ENCODE measurements around the gene KCNJ16.

The KCNJ16 gene

DNA sequence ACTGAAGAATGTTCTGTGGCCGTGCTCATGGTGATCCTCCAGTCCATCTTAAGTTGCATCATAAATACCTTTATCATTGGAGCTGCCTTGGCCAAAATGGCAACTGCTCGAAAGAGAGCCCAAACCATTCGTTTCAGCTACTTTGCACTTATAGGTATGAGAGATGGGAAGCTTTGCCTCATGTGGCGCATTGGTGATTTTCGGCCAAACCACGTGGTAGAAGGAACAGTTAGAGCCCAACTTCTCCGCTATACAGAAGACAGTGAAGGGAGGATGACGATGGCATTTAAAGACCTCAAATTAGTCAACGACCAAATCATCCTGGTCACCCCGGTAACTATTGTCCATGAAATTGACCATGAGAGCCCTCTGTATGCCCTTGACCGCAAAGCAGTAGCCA lies 57.5 kb downstream of the KCNJ16 start:
- H3K9ac ChIP-seq (ENCODE audit: low read depth, low read length, poor library complexity) = no peak overlapping the region
- no peak overlapping the region for H4K91ac ChIP-seq (ENCODE audit: low read depth, low read length, poor library complexity)
- peaks cover 0 to 3% of the 10 kb centered on the region in 2 donors for H3K4me1 ChIP-seq (ENCODE audit: control insufficient read depth in 2 of 2, insufficient read depth in 1 of 2, low read depth in 1 of 2, low read length in 2 of 2)
- no peak overlapping the region for H3K4ac ChIP-seq (ENCODE audit: low read length)
- H3K14ac ChIP-seq (ENCODE audit: low read length) = no peak overlapping the region
- H2BK12ac ChIP-seq (ENCODE audit: low read length) = no peak overlapping the region
- H3K4me3 ChIP-seq (ENCODE audit: low read length in 2 of 2) = no peak overlapping the region
- no peaks in the 10 kb centered on the region for H3K27me3 ChIP-seq (ENCODE audit: control insufficient read depth in 3 of 3, insufficient read depth in 3 of 3, low read depth in 1 of 3, low read length in 3 of 3)
- H2BK5ac ChIP-seq (ENCODE audit: low read length) = no peak overlapping the region
- H3K18ac ChIP-seq (ENCODE audit: low read length) = no peak overlapping the region
- no peak overlapping the region for H4K8ac ChIP-seq (ENCODE audit: low read depth, low read length)
- no peaks in the 10 kb centered on the region for H3K79me1 ChIP-seq (ENCODE audit: low read depth, low read length)
- WGBS, 2 donors (ENCODE audit: extremely low coverage in 2 of 2, insufficient read length in 2 of 2, insufficient replicate concordance in 1 of 2) = no CpG with 5 or more reads among the region's 11 CpGs
- no peak for DNase-seq (ENCODE audit: low spot score)
- no peak overlapping the region for H2BK15ac ChIP-seq (ENCODE audit: low read length)
- no peak overlapping the region for H3K23ac ChIP-seq (ENCODE audit: low read depth, low read length, poor library complexity)
- H2AK5ac ChIP-seq (ENCODE audit: low read depth, low read length) = no peak overlapping the region
- no peak overlapping the region for H3K27ac ChIP-seq (replicated peaks; ENCODE audit: low read length)
- H2BK120ac ChIP-seq (ENCODE audit: low read depth, low read length) = no peak overlapping the region
- no peak overlapping the region for H3K4me2 ChIP-seq (ENCODE audit: insufficient read depth, low read length, poor library complexity, severe bottlenecking)
- no peak overlapping the region for H2AFZ ChIP-seq (ENCODE audit: low read length)
- peaks cover 0 to 10% of the 10 kb centered on the region in 2 donors for H3K9me3 ChIP-seq (replicated peaks in 1 of 2; ENCODE audit: control insufficient read depth in 2 of 2, insufficient read depth in 1 of 2, low read depth in 1 of 2, low read length in 2 of 2)
- H3K36me3 ChIP-seq (replicated peaks in 1 of 2; ENCODE audit: control insufficient read depth in 2 of 2, insufficient read depth in 2 of 2, low read length in 2 of 2) = no peaks in the 10 kb centered on the region

DNA sequence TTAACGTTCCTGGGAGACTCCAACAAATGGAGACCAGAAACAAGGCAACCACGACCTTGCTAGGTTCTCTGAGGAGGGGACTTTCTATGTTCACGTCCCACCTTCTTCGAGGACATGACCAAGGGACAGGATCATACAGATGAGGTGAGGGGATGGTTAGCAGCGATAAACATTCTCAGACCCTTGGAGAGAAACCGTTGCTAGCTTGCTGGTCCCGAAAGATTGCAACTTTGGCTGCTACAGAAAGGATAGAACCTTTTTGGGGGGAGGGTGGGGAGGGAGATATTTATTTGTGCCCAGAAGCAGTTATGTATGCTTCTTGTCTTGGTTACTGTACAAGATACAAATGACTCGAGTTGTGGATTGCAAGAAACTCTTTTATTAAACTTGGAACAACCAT lies 59.0 kb downstream of the KCNJ16 start:
- no peak overlapping the region for H3K4ac ChIP-seq (ENCODE audit: low read length)
- H2AK5ac ChIP-seq (ENCODE audit: low read depth, low read length) = no peak overlapping the region
- H3K23ac ChIP-seq (ENCODE audit: low read depth, low read length, poor library complexity) = no peak overlapping the region
- H4K8ac ChIP-seq (ENCODE audit: low read depth, low read length) = no peak overlapping the region
- H3K4me3 ChIP-seq (ENCODE audit: low read length in 2 of 2) = no peak overlapping the region
- H2AFZ ChIP-seq (ENCODE audit: low read length) = no peak overlapping the region
- H2BK12ac ChIP-seq (ENCODE audit: low read length) = no peak overlapping the region
- no peak overlapping the region for H4K91ac ChIP-seq (ENCODE audit: low read depth, low read length, poor library complexity)
- no peak overlapping the region for H3K4me2 ChIP-seq (ENCODE audit: insufficient read depth, low read length, poor library complexity, severe bottlenecking)
- no peaks in the 10 kb centered on the region for H3K79me1 ChIP-seq (ENCODE audit: low read depth, low read length)
- H3K27ac ChIP-seq (replicated peaks; ENCODE audit: low read length) = no peak overlapping the region
- no peak overlapping the region for H3K14ac ChIP-seq (ENCODE audit: low read length)
- DNase-seq (ENCODE audit: low spot score) = no peak
- peaks cover 0 to 9% of the 10 kb centered on the region in 2 donors for H3K4me1 ChIP-seq (ENCODE audit: control insufficient read depth in 2 of 2, insufficient read depth in 1 of 2, low read depth in 1 of 2, low read length in 2 of 2)
- H2BK120ac ChIP-seq (ENCODE audit: low read depth, low read length) = no peak overlapping the region
- no peak overlapping the region for H2BK15ac ChIP-seq (ENCODE audit: low read length)
- H3K18ac ChIP-seq (ENCODE audit: low read length) = no peak overlapping the region
- no peaks in the 10 kb centered on the region for H3K36me3 ChIP-seq (replicated peaks in 1 of 2; ENCODE audit: control insufficient read depth in 2 of 2, insufficient read depth in 2 of 2, low read length in 2 of 2)
- H3K9ac ChIP-seq (ENCODE audit: low read depth, low read length, poor library complexity) = no peak overlapping the region
- H3K27me3 ChIP-seq (ENCODE audit: control insufficient read depth in 3 of 3, insufficient read depth in 3 of 3, low read depth in 1 of 3, low read length in 3 of 3) = no peaks in the 10 kb centered on the region
- H3K9me3 ChIP-seq (replicated peaks in 1 of 2; ENCODE audit: control insufficient read depth in 2 of 2, insufficient read depth in 1 of 2, low read depth in 1 of 2, low read length in 2 of 2) = peaks cover 0 to 6% of the 10 kb centered on the region in 2 donors
- H2BK5ac ChIP-seq (ENCODE audit: low read length) = no peak overlapping the region
- no CpG with 5 or more reads among the region's 8 CpGs for WGBS, 2 donors (ENCODE audit: extremely low coverage in 2 of 2, insufficient read length in 2 of 2, insufficient replicate concordance in 1 of 2)

DNA sequence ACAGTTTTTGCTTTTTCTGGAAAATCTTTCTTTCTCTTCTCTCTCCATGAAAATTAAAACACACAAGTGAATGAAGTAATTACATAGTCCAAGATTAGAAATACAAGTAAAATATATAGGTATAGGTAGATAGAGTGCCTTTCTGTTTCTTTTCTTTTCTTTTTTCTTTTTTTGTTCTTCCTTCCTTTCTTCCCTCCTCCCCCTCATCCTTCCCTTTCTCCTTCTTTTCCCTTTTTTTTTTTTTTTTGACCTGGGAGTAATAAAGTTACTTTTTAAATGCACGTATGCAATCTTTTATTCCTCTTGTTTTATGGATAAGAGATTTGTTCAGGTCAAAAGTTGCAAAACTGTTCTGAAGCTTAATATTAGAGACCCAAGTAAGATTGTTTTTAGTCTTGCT lies 59.8 kb downstream of the KCNJ16 start:
- Histone ChIP-seq H3K79me1 (ENCODE audit: low read depth, low read length) (no peaks in the 10 kb centered on the region), H2BK5ac (ENCODE audit: low read length) (no peak overlapping the region), H3K27ac (replicated peaks; ENCODE audit: low read length) (no peak overlapping the region), H3K4me1 (ENCODE audit: control insufficient read depth in 2 of 2, insufficient read depth in 1 of 2, low read depth in 1 of 2, low read length in 2 of 2) (peaks cover 0 to 9% of the 10 kb centered on the region in 2 donors), H3K18ac (ENCODE audit: low read length) (no peak overlapping the region), H3K9me3 (replicated peaks in 1 of 2; ENCODE audit: control insufficient read depth in 2 of 2, insufficient read depth in 1 of 2, low read depth in 1 of 2, low read length in 2 of 2) (peaks cover 0 to 6% of the 10 kb centered on the region in 2 donors), H2BK120ac (ENCODE audit: low read depth, low read length) (no peak overlapping the region), H2BK15ac (ENCODE audit: low read length) (no peak overlapping the region), H2AK5ac (ENCODE audit: low read depth, low read length) (no peak overlapping the region), H3K23ac (ENCODE audit: low read depth, low read length, poor library complexity) (no peak overlapping the region), H3K4me3 (ENCODE audit: low read length in 2 of 2) (no peak overlapping the region), H3K36me3 (replicated peaks in 1 of 2; ENCODE audit: control insufficient read depth in 2 of 2, insufficient read depth in 2 of 2, low read length in 2 of 2) (no peaks in the 10 kb centered on the region), H4K8ac (ENCODE audit: low read depth, low read length) (no peak overlapping the region), H2BK12ac (ENCODE audit: low read length) (no peak overlapping the region), H3K4ac (ENCODE audit: low read length) (no peak overlapping the region), H4K91ac (ENCODE audit: low read depth, low read length, poor library complexity) (no peak overlapping the region), H2AFZ (ENCODE audit: low read length) (no peak overlapping the region), H3K14ac (ENCODE audit: low read length) (no peak overlapping the region), H3K27me3 (ENCODE audit: control insufficient read depth in 3 of 3, insufficient read depth in 3 of 3, low read depth in 1 of 3, low read length in 3 of 3) (no peaks in the 10 kb centered on the region), H3K9ac (ENCODE audit: low read depth, low read length, poor library complexity) (no peak overlapping the region), H3K4me2 (ENCODE audit: insufficient read depth, low read length, poor library complexity, severe bottlenecking) (no peak overlapping the region)
- no CpG with 5 or more reads among the region's 1 CpG for WGBS, 2 donors (ENCODE audit: extremely low coverage in 2 of 2, insufficient read length in 2 of 2, insufficient replicate concordance in 1 of 2)
- DNase-seq (ENCODE audit: low spot score) = no peak

DNA sequence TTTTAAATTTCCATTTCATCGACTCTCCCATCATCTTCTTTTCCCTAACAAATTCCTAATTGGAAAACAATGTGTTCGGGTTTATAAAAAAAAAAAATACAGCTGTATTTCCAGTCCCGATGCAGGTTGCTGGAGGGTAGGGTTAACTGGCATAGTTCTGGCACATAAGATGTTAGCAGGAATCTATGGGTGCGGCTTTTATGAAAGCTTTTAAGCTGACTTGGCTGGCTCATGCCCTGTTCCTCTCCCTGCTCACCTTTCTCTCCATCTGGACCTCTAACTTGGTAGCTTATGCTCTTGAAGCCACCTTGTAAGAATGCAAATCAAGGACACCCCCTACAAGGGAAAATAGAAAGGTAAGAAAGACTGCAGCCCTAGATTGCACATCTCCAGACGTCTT lies 61.1 kb downstream of the KCNJ16 start:
- H4K91ac ChIP-seq (ENCODE audit: low read depth, low read length, poor library complexity) = no peak overlapping the region
- H3K9me3 ChIP-seq (replicated peaks in 1 of 2; ENCODE audit: control insufficient read depth in 2 of 2, insufficient read depth in 1 of 2, low read depth in 1 of 2, low read length in 2 of 2) = peaks cover 0 to 6% of the 10 kb centered on the region in 2 donors
- no peaks in the 10 kb centered on the region for H3K79me1 ChIP-seq (ENCODE audit: low read depth, low read length)
- H2BK5ac ChIP-seq (ENCODE audit: low read length) = no peak overlapping the region
- no peaks in the 10 kb centered on the region for H3K36me3 ChIP-seq (replicated peaks in 1 of 2; ENCODE audit: control insufficient read depth in 2 of 2, insufficient read depth in 2 of 2, low read length in 2 of 2)
- no peak overlapping the region for H2BK15ac ChIP-seq (ENCODE audit: low read length)
- no peak for DNase-seq (ENCODE audit: low spot score)
- no peak overlapping the region for H3K27ac ChIP-seq (replicated peaks; ENCODE audit: low read length)
- H3K14ac ChIP-seq (ENCODE audit: low read length) = no peak overlapping the region
- no peak overlapping the region for H3K4me3 ChIP-seq (ENCODE audit: low read length in 2 of 2)
- H3K4ac ChIP-seq (ENCODE audit: low read length) = no peak overlapping the region
- H2AFZ ChIP-seq (ENCODE audit: low read length) = no peak overlapping the region
- no peak overlapping the region for H3K23ac ChIP-seq (ENCODE audit: low read depth, low read length, poor library complexity)
- H2BK120ac ChIP-seq (ENCODE audit: low read depth, low read length) = no peak overlapping the region
- WGBS, 2 donors (ENCODE audit: extremely low coverage in 2 of 2, insufficient read length in 2 of 2, insufficient replicate concordance in 1 of 2) = no CpG with 5 or more reads among the region's 5 CpGs
- no peak overlapping the region for H4K8ac ChIP-seq (ENCODE audit: low read depth, low read length)
- H3K27me3 ChIP-seq (ENCODE audit: control insufficient read depth in 3 of 3, insufficient read depth in 3 of 3, low read depth in 1 of 3, low read length in 3 of 3) = no peaks in the 10 kb centered on the region
- no peak overlapping the region for H3K4me2 ChIP-seq (ENCODE audit: insufficient read depth, low read length, poor library complexity, severe bottlenecking)
- H2AK5ac ChIP-seq (ENCODE audit: low read depth, low read length) = no peak overlapping the region
- H3K4me1 ChIP-seq (ENCODE audit: control insufficient read depth in 2 of 2, insufficient read depth in 1 of 2, low read depth in 1 of 2, low read length in 2 of 2) = peaks cover 0 to 7% of the 10 kb centered on the region in 2 donors
- H2BK12ac ChIP-seq (ENCODE audit: low read length) = no peak overlapping the region
- no peak overlapping the region for H3K18ac ChIP-seq (ENCODE audit: low read length)
- H3K9ac ChIP-seq (ENCODE audit: low read depth, low read length, poor library complexity) = no peak overlapping the region
